Ovary (tissue), 3 donors: Measurements from ENCODE around the gene ANO6.

ENCODE experiments used
- POLR2A ChIP-seq: fragments of 450-650 bp; IDR thresholded peaks from one replicate; pipeline ENCODE4 v1.6.1; 2017; ENCODE audit warnings: antibody characterized with exemption, mild to moderate bottlenecking, moderate library complexity
- TF ChIP-seq, protein P1 (sequence below), 3 donors: fragments of 450-650 bp in 2 of 3; fragments of 200-600 bp in 1 of 3; IDR thresholded peaks; one replicate each; pipeline versions ENCODE4 v1.5.1 to v1.8.0; 2016 to 2022; ENCODE audit warnings: antibody characterized with exemption in 3 of 3, mild to moderate bottlenecking in 1 of 3
- donor health status: DM: no; HTN: no; CAD: no.

DNA sequence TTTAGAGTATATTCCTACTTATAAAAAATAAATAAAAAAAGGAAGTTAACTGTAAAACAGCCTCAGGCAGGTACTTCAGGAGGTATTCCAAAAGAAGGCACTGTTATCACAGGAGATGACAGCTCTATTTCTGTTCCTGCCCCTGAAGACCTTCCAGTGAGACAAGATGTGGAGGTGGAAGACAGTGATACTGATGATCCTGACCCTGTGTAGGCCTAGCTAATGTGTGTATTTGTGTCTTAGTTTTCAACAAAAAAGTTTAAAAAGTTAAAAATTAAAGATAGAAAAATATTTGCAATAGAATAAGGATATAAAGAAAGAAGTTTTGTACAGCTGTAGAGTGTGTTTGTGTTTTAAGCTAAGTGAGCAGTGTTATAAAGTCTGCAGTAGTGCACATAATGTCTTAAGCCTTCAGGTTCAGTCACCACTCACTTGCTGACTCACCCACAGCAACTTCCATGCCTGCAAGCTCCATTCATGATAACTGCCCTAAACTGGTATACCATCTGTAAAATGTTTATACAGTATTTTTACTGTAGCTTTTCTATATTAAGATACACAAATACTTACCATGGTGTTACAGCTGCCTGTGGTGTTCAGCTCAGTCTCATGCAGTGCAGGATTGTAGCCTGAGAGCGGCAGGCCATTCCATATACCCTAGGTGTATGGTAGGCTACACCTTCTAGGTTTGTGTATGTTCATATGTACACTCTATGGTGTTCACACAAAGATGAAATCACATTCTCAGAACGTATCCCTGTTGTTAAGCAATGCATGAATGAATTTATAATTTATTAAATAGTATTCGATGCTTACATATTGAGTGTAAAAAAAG, 121.1 kb downstream of the ANO6 start:
- TF ChIP-seq POLR2A: no peak
- TF ChIP-seq, protein P1, sequence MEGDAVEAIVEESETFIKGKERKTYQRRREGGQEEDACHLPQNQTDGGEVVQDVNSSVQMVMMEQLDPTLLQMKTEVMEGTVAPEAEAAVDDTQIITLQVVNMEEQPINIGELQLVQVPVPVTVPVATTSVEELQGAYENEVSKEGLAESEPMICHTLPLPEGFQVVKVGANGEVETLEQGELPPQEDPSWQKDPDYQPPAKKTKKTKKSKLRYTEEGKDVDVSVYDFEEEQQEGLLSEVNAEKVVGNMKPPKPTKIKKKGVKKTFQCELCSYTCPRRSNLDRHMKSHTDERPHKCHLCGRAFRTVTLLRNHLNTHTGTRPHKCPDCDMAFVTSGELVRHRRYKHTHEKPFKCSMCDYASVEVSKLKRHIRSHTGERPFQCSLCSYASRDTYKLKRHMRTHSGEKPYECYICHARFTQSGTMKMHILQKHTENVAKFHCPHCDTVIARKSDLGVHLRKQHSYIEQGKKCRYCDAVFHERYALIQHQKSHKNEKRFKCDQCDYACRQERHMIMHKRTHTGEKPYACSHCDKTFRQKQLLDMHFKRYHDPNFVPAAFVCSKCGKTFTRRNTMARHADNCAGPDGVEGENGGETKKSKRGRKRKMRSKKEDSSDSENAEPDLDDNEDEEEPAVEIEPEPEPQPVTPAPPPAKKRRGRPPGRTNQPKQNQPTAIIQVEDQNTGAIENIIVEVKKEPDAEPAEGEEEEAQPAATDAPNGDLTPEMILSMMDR (IDR thresholded peaks at IDR 0.05): no peak
